NCI-H2196 (cell line): ENCODE measurements around the gene IRF8.

Experiments used
- DNase-seq: peaks from one replicate; lab custom pipeline; 2025; ENCODE audit not compliant: unreplicated experiment; lab: John Stamatoyannopoulos, UW

Gene IRF8

GRCh38 chr16:85955566-85955965, 56.6 kb downstream of the IRF8 start:
- DNase-seq = no peak

GRCh38 chr16:85956426-85956825, 57.5 kb downstream of the IRF8 start:
- no peak for DNase-seq

- DNase-seq = no peak
Observed at GRCh38 chr16:85958731-85959130, 59.8 kb downstream of the IRF8 start.

DNA sequence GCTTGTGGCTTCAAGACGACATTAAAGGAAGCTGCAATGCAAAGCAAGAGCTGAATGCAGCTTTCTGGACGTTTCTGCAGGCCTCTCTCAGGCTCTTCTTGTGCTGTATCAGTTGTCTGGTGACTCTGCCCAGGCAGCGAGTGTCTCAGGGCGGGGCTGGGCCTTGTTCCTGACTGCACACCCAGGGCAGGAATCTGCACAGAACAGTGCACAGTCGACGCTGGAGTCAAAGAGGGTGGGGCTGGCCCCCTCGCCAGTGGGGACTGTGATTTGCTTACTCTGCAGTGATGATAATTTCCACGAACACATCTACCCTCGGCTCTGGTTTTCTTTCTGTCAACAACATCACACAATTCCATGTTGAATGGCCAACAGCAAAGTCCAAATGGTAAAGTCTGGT, 60.7 kb downstream of the IRF8 start:
- DNase-seq = no peak

- DNase-seq = no peak
Observed at GRCh38 chr16:85960486-85961046, 61.6 kb downstream of the IRF8 start.

DNA sequence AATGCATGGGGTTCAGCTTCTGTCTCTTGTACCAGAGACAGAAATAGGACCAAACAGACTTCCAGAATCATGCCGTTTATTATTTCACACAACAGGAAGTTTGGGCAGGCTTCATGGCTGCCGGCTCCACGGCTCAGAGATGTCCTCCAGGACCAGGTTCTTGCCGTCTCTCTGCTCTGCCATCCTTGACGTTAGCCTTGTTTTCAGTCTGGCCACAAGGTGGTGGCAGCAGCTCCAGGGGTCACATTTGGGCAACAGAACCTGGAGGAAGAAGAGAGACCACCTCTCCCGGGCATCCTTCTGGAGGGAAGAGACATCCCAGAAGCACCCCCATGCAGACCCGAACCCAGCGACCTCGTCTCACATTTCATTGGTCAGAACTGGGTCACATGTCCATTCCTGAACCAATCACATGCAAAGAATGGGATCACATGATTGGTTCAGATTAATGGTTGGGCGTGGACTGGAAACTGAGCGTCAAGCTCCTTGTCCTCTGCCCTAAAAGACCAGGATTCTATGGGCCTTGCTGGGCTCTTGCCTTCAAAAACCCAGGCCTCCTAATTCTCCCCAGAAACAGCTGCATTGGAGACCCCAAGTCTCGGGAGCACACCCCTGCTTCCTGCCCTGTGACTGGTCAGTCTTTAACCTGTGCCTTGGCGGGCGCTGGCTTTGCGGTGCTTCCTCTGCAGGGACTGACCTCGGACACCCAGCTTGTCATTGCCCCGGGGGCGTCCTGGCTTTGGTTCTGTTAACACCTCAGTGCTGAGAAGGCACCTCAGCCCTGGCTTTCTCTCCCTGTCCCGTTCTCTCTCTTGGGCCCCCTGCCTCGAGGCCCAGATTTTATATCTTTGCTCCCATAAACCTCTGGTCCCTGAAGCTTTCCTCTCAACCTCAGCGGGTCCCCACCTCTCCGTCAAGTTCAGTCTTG, 63.3 kb downstream of the IRF8 start:
- DNase-seq = no peak

DNA sequence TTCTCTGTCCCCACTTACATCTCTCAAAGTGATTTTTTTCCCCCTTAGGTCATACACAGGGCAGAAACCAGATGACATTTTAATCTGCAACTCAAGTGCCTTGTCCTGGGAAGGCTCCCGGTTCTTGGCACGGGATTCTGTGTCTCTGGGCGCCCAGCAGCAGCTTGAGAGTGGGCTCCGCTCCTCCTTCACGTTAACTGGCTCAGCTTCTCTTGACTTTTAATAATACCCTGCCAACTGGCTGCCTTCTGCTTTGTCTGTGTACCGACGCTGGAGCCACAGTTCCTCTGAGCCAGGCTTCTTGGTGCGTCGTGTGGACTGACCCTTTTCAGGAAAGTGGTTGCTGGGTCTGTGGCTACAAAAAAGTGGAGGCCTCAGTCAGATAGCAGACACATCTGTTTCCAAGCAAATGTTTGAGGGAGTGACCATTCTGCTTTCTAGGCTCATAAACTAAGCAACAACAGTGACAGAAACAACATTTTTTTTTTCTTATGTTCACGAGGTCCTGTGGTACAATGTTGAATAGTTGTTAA, 64.9 kb downstream of the IRF8 start:
- DNase-seq = peak; percentile 36

GRCh38 chr16:85965125-85965524, 66.2 kb downstream of the IRF8 start:
- no peak for DNase-seq

DNA sequence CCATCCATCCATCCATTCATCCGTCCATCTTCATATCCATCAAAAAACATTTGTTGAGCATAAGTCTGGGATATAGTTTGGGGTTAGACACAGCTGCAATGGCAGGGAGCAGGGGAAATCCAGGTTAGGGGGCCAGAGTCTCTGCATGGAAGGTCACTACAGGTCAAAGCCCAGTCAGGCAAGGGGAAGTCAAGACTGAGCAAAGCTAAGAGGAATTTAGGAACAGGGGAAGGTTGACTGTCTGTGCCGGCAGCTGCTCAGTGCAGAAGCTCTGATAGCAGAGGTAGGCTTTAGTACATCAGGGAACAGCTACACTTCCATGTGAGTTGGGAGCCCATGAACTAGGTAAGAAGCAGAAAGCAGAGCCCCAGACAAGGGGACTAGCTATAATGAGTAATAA, 68.1 kb downstream of the IRF8 start:
- DNase-seq = no peak

DNA sequence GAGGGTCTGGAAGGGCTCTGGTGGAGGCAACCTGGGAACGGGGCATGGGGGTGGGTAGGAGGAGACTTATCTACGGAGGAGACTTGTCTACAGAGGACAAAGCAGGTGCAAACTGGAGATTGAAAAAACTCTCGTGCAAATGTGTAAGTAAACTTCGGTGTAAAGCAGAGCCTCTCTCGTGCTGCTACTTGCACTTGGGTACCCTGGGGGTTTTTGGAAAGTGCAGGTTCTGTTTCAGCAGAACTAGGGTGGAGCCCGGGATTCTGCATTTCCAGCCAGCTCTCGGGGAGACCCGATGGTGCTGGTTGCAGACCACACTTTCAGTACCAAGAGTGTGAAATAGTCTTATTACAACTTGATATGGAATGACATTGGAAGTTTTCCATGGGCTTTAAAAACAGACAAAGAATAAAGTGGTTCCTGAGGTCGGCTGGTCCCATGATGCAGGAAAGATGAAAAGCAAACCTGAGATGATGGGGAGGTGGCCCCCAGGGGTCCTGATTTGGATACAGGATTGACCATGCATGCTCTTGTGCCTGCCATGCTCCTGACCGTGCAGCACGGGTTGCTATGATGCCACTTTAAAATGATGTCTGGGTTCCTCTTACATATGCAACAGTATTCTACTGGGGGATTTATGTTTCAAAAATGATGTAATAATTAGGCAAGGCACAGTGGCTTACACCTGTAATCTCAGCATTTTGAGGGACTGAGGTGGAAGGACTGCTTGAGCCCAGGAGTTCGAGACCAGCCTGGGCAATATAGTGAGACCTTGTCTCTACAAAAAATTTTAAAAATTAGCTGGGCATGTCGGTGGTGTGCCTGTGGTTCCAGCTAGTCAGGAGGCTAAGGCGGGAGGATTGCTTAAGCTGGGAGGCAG, 69.3 kb downstream of the IRF8 start:
- no peak for DNase-seq

GRCh38 chr16:85969159-85969558, 70.2 kb downstream of the IRF8 start:
- no peak for DNase-seq

DNA sequence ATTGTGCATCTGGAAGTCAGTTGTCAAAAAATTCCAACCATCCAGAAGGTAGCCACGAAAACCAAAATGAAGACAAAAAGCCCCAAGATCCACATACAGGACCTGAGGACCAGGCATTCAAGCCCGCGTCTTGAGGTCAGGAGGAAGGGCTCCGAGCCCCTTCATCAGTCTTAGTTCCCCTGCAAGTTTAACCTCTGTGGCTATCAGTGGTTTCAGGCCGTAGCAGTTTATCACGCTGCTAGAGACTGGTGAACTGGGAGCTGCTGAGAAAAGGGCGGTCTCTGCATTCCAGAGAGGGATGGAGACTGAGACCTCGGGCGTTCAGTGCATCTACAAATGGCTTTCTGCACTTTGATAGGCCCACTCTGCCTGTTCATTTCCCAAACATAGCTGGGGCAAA, 70.6 kb downstream of the IRF8 start:
- no peak for DNase-seq

DNA sequence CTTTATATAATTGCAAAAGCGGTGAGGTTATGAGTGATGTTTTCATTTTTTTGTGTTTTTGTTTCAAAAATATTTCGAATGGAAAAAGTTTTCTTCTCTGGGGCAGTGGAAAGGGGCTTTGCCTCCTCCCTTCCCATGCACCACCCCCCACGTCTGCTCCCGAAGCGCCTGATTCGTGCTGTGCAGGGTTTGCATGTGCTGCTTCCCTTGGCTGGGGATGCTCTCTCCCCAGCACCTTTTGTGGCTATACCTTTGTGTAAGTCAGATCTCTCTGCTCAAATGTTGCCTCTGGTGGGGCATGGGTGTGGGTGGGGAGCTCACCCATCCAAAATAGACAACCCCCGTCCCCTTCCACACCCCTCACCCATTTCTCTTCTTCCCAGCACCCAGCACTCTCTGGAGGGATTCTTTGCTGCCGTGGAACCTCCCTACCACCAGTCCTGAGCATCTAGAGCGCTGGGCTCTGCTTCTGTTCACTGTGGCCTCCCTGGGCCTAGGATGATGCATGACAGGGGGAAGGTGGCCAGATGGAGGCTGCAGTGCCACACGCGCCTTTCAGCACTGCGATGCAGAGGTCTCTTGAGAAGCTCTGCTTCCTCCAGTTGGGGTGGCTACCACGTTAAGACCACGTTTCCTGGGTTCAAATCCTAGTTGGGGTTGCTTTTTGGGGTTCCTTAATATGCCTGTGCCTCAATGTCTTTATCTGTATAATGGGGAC, 71.2 kb downstream of the IRF8 start:
- no peak for DNase-seq

DNA sequence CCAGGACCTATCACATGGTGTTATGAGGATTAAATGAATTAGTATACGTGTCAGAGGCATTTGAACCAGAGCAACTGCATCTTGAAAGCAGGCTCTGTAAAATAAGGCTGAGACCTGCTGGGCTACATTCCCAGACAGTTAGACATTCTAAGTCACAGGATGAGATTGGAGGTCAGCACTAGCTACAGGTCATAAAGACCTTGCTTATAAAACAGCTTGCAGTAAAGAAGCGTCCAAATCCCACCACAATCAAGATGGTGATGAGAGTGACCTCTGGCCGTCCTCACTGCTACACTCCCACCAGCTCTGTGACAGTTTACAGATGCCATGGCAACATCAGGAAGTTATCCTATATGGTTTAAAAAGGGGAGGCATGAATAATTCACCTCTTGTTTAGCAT, 71.8 kb downstream of the IRF8 start:
- DNase-seq = no peak
